22Rv1 (cell line): Measurements from ENCODE around the gene S100A3.

Experiments
- ZFX ChIP-seq: fragments of 450-650 bp; IDR thresholded peaks from 2 replicates; pipeline ENCODE4 v1.6.1; 2017; ENCODE audit warnings: antibody characterized with exemption, borderline replicate concordance
- TF ChIP-seq, protein P1 (sequence below): fragments of 450-650 bp; IDR thresholded peaks from 2 replicates; pipeline ENCODE4 v1.5.1; 2017; ENCODE audit warnings: mild to moderate bottlenecking

DNA sequence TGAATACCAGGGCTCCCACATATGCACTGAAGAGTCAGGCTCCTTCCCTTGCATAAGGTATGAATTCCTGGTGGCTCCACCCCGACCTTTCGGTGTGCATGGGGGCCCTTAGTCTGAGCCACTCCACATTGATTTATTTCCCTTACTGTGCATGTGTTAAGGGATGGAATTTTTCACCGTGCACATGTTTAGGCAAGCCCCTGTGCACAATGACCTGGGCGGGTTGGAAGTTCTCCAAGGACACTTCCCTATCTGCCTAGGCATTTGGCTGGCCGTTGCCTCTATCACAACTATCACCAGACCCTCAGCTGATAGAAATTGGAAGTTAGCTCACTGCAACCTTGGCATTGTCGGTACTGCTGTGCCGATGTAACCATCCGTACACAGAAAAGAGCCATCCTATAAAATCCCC, 22.9 kb downstream of the S100A3 start:
- TF ChIP-seq, protein P1, sequence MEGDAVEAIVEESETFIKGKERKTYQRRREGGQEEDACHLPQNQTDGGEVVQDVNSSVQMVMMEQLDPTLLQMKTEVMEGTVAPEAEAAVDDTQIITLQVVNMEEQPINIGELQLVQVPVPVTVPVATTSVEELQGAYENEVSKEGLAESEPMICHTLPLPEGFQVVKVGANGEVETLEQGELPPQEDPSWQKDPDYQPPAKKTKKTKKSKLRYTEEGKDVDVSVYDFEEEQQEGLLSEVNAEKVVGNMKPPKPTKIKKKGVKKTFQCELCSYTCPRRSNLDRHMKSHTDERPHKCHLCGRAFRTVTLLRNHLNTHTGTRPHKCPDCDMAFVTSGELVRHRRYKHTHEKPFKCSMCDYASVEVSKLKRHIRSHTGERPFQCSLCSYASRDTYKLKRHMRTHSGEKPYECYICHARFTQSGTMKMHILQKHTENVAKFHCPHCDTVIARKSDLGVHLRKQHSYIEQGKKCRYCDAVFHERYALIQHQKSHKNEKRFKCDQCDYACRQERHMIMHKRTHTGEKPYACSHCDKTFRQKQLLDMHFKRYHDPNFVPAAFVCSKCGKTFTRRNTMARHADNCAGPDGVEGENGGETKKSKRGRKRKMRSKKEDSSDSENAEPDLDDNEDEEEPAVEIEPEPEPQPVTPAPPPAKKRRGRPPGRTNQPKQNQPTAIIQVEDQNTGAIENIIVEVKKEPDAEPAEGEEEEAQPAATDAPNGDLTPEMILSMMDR: no peak
- TF ChIP-seq ZFX: no peak
